Mesenchymal stem cell (in vitro differentiated cells and primary cell): Measurements from ENCODE around the gene RAET1E.

Experiments used
- DNase-seq: peaks from one replicate; pipeline ENCODE4 v3.0.0-alpha.2; 2013
- H2AFZ ChIP-seq: one replicate; pipeline ENCODE4 v1.6.1; 2013; ENCODE audit warnings: low read depth, mild to moderate bottlenecking, control low read depth, inconsistent platforms, low read length, moderate library complexity
- H2AK5ac ChIP-seq: 2 replicates; pipeline ENCODE4 v1.6.1; 2013; ENCODE audit warnings: low read length, moderate library complexity, mild to moderate bottlenecking, inconsistent platforms; ENCODE audit not compliant: severe bottlenecking
- H2BK120ac ChIP-seq: one replicate; pipeline ENCODE4 v1.6.1; 2013; ENCODE audit warnings: low read depth, mild to moderate bottlenecking, inconsistent platforms, low read length, moderate library complexity
- H2BK12ac ChIP-seq, 2 experiments: one replicate each; pipeline ENCODE4 v1.6.1; 2013; ENCODE audit warnings: inconsistent platforms in 2 of 2, low read length in 2 of 2, mild to moderate bottlenecking in 2 of 2, moderate library complexity in 2 of 2, control low read depth in 1 of 2
- H2BK15ac ChIP-seq: one replicate; pipeline ENCODE4 v1.6.1; 2013; ENCODE audit warnings: mild to moderate bottlenecking, low read depth, inconsistent platforms; ENCODE audit not compliant: poor library complexity, severe bottlenecking
- H2BK5ac ChIP-seq: 2 replicates; pipeline ENCODE4 v1.6.1; 2013; ENCODE audit warnings: low read depth, mild to moderate bottlenecking, low read length, control low read depth, inconsistent platforms; ENCODE audit not compliant: poor library complexity, severe bottlenecking
- H3K14ac ChIP-seq, 2 experiments: one replicate each; pipeline ENCODE4 v1.6.1; 2013; ENCODE audit warnings: inconsistent platforms in 2 of 2, low read length in 2 of 2, control low read depth in 1 of 2, mild to moderate bottlenecking in 1 of 2, moderate library complexity in 1 of 2
- H3K18ac ChIP-seq, 2 experiments: one replicate each; pipeline ENCODE4 v1.6.1; 2013; ENCODE audit warnings: inconsistent platforms in 2 of 2, low read length in 2 of 2, control low read depth in 1 of 2, low read depth in 1 of 2, mild to moderate bottlenecking in 1 of 2
- H3K23ac ChIP-seq, 2 experiments: one replicate each; pipeline ENCODE4 v1.6.1; 2013; ENCODE audit warnings: inconsistent platforms in 2 of 2, low read length in 2 of 2, mild to moderate bottlenecking in 2 of 2, moderate library complexity in 2 of 2, control low read depth in 1 of 2
- H3K27ac ChIP-seq: 2 replicates; pipeline ENCODE4 v1.5.1; 2013; ENCODE audit warnings: mild to moderate bottlenecking, moderate library complexity, low read length, control low read depth, inconsistent platforms; ENCODE audit not compliant: poor library complexity, severe bottlenecking
- H3K27me3 ChIP-seq, 2 experiments: 2 replicates each; pipeline versions ENCODE4 v1.6.1 to v1.7.0; 2013; ENCODE audit warnings: low read length in 2 of 2, mild to moderate bottlenecking in 2 of 2, moderate library complexity in 2 of 2, control low read depth in 1 of 2, inconsistent platforms in 1 of 2; ENCODE audit not compliant: control insufficient read depth in 1 of 2, insufficient read depth in 1 of 2
- H3K36me3 ChIP-seq, 2 experiments: 2 replicates each; pipeline versions ENCODE4 v1.6.1 to v1.7.0; 2013; ENCODE audit warnings: low read length in 2 of 2, control low read depth in 1 of 2, inconsistent platforms in 1 of 2, low read depth in 1 of 2, mild to moderate bottlenecking in 1 of 2; ENCODE audit not compliant: insufficient read depth in 2 of 2, control insufficient read depth in 1 of 2
- H3K4ac ChIP-seq, 2 experiments: one replicate each; pipeline ENCODE4 v1.6.1; 2013; ENCODE audit warnings: inconsistent platforms in 2 of 2, low read length in 2 of 2, mild to moderate bottlenecking in 2 of 2, moderate library complexity in 2 of 2, control low read depth in 1 of 2, low read depth in 1 of 2
- H3K4me1 ChIP-seq: 2 replicates; pipeline ENCODE4 v1.6.1; 2013; ENCODE audit warnings: low read depth, low read length, control low read depth; ENCODE audit not compliant: control insufficient read depth, insufficient read depth
- H3K4me2 ChIP-seq: 2 replicates; pipeline ENCODE4 v1.6.1; 2013; ENCODE audit warnings: low read length, mild to moderate bottlenecking, inconsistent platforms; ENCODE audit not compliant: poor library complexity, severe bottlenecking
- H3K4me3 ChIP-seq, 2 experiments: 2 replicates each; pipeline versions ENCODE4 v1.5.1 to v1.7.0; 2013; ENCODE audit warnings: low read length in 2 of 2, mild to moderate bottlenecking in 2 of 2, control low read depth in 1 of 2, low read depth in 1 of 2; ENCODE audit not compliant: insufficient read depth in 1 of 2
- H3K79me1 ChIP-seq: replicated peaks from 2 replicates; pipeline ENCODE4 v1.6.1; 2013; ENCODE audit warnings: mild to moderate bottlenecking, control low read depth, low read length, inconsistent platforms; ENCODE audit not compliant: poor library complexity, severe bottlenecking
- H3K9ac ChIP-seq: 2 replicates; pipeline ENCODE4 v1.7.0; 2013; ENCODE audit warnings: mild to moderate bottlenecking, low read length, moderate library complexity
- H3K9me3 ChIP-seq: 2 replicates; pipeline ENCODE4 v1.7.0; 2013; ENCODE audit warnings: mild to moderate bottlenecking, low read length; ENCODE audit not compliant: control insufficient read depth
- H4K8ac ChIP-seq: one replicate; pipeline ENCODE4 v1.6.1; 2013; ENCODE audit warnings: inconsistent platforms, mild to moderate bottlenecking, low read length, moderate library complexity
- H4K91ac ChIP-seq: one replicate; pipeline ENCODE4 v1.6.1; 2013; ENCODE audit warnings: mild to moderate bottlenecking, low read length, inconsistent platforms
- WGBS: methylation state at CpG from one replicate; pipeline ENCODE4 v1.1.7; 2013; ENCODE audit warnings: mixed read lengths; 5-methylcytosine and 5-hydroxymethylcytosine counted together

The RAET1E gene

DNA sequence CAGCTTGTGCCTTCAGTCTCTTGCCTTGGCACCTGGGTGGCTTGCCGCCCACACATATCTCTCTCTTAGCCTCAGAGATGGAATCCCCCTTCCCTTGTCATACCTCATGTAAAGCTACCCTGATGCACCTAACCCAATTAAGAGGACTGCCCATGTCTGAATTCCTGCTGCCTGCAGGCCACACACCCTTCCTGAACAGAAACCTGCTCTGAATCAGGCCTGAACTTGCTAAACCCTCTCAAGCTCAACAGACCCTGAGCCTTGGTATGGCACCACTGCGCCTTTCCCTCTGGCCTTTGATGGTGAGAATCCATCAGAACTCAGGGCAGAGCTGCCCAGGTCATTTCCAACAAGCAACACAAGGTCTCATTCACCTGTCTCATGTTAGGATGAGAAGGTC is 19.8 kb upstream of the RAET1E start:
- H4K8ac ChIP-seq: no peak overlapping the region
- H3K18ac ChIP-seq: no peak overlapping the region
- no peak overlapping the region for H2BK120ac ChIP-seq
- H3K79me1 ChIP-seq: no peaks in the 10 kb centered on the region
- no peak overlapping the region for H2BK15ac ChIP-seq
- H3K27ac ChIP-seq: no peak overlapping the region
- H2BK5ac ChIP-seq: no peak overlapping the region
- peak overlapping the region in 1 of 2 experiments; percentile 35 for H2BK12ac ChIP-seq
- no peak for DNase-seq
- peaks cover 0 to 59% of the 10 kb centered on the region in 2 experiments for H3K27me3 ChIP-seq
- WGBS: 69% methylated on average over 2 of the region's 2 CpGs
- H3K36me3 ChIP-seq: peaks cover 0 to 4% of the 10 kb centered on the region in 2 experiments
- no peak overlapping the region for H3K4me2 ChIP-seq
- H3K4me3 ChIP-seq: no peak overlapping the region
- peaks cover 5% of the 10 kb centered on the region for H3K4me1 ChIP-seq
- H3K4ac ChIP-seq: no peak overlapping the region
- no peak overlapping the region for H4K91ac ChIP-seq
- no peak overlapping the region for H3K14ac ChIP-seq
- no peak overlapping the region for H3K9ac ChIP-seq
- H3K9me3 ChIP-seq: no peaks in the 10 kb centered on the region
- no peak overlapping the region for H2AK5ac ChIP-seq
- no peak overlapping the region for H2AFZ ChIP-seq
- H3K23ac ChIP-seq: no peak overlapping the region

GRCh38 chr6:149915970-149916865 is 18.3 kb upstream of the RAET1E start:
- 77% methylated on average over 10 of the region's 10 CpGs for WGBS

DNA sequence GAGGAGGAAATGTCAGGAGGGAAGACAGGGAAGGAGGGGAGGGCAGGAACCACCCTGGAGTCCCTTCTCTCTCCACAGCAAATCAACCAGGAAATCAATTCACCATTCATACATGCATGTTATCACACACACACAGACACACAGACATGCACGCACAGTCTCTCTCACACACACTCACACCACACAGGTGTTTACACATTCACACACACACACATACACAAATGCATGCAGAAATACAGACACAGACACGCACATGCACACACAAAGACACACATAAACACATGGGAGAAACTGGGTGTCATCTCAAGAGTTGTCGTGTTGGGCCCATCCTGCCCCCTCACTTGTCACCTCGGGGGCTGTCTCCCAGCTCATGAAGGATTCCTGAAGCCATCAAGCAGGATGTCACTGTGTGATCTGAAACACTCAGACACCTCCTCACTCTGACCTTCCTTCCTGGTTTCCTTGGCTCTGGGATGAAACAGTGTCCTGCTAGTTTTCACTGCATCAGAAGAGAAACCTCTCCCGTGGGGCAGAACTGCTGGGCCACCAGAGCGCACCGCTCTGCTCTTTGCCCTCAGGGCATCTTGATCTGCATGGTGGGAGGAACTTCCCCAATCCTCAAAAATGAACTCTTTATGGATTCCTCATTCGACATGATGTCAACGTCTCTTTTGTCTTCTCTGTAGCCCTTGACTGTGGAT is 15.8 kb upstream of the RAET1E start:
- H3K4me1 ChIP-seq: no peaks in the 10 kb centered on the region
- H2BK15ac ChIP-seq: no peak overlapping the region
- H3K4ac ChIP-seq: no peak overlapping the region
- H2BK5ac ChIP-seq: no peak overlapping the region
- H4K91ac ChIP-seq: no peak overlapping the region
- H3K79me1 ChIP-seq: no peaks in the 10 kb centered on the region
- no peak overlapping the region for H2BK120ac ChIP-seq
- WGBS: 66% methylated on average over 9 of the region's 9 CpGs
- no peak for DNase-seq
- H3K27ac ChIP-seq: no peak overlapping the region
- no peaks in the 10 kb centered on the region for H3K9me3 ChIP-seq
- no peak overlapping the region for H2AFZ ChIP-seq
- H4K8ac ChIP-seq: no peak overlapping the region
- no peak overlapping the region for H3K23ac ChIP-seq
- no peak overlapping the region for H3K4me2 ChIP-seq
- H3K27me3 ChIP-seq: peaks cover 0 to 33% of the 10 kb centered on the region in 2 experiments
- no peak overlapping the region for H3K4me3 ChIP-seq
- peak overlapping the region in 1 of 2 experiments; percentile 53 for H3K14ac ChIP-seq
- H2AK5ac ChIP-seq: no peak overlapping the region
- no peak overlapping the region for H3K9ac ChIP-seq
- H3K36me3 ChIP-seq: no peaks in the 10 kb centered on the region
- H3K18ac ChIP-seq: no peak overlapping the region
- H2BK12ac ChIP-seq: no peak overlapping the region

More at GRCh38 chr6:149915970-149916865, 18.3 kb upstream of the RAET1E start:
- Histone ChIP-seq H3K23ac (no peak overlapping the region), H2BK120ac (no peak overlapping the region), H2BK12ac (no peak overlapping the region), H3K9ac (no peak overlapping the region), H3K4ac (no peak overlapping the region), H3K79me1 (no peaks in the 10 kb centered on the region), H4K91ac (no peak overlapping the region), H2AFZ (no peak overlapping the region), H3K14ac (no peak overlapping the region), H2AK5ac (no peak overlapping the region), H3K27me3 (peaks cover 0 to 52% of the 10 kb centered on the region in 2 experiments), H3K18ac (no peak overlapping the region), H2BK5ac (no peak overlapping the region), H3K9me3 (no peaks in the 10 kb centered on the region), H2BK15ac (no peak overlapping the region), H3K27ac (no peak overlapping the region), H4K8ac (no peak overlapping the region), H3K4me1 (no peaks in the 10 kb centered on the region), H3K36me3 (peaks cover 0 to 4% of the 10 kb centered on the region in 2 experiments), H3K4me3 (no peak overlapping the region), H3K4me2 (no peak overlapping the region)
- no peak for DNase-seq

- WGBS: 82% methylated on average over 2 of the region's 2 CpGs
- H3K4me3 ChIP-seq: no peak overlapping the region
These were observed 15.2 kb upstream of the RAET1E start for GRCh38 chr6:149913085-149913484.

More at GRCh38 chr6:149913085-149913484, 15.2 kb upstream of the RAET1E start:
- H3K4me1 ChIP-seq: no peaks in the 10 kb centered on the region
- H2BK12ac ChIP-seq: no peak overlapping the region
- no peak overlapping the region for H3K23ac ChIP-seq
- no peak overlapping the region for H2AFZ ChIP-seq
- H3K27me3 ChIP-seq: peaks cover 0 to 26% of the 10 kb centered on the region in 2 experiments
- no peak overlapping the region for H2BK5ac ChIP-seq
- no peak overlapping the region for H3K27ac ChIP-seq
- no peaks in the 10 kb centered on the region for H3K36me3 ChIP-seq
- H4K8ac ChIP-seq: no peak overlapping the region
- no peak overlapping the region for H4K91ac ChIP-seq
- no peak overlapping the region for H3K18ac ChIP-seq
- H3K79me1 ChIP-seq: no peaks in the 10 kb centered on the region
- H2BK120ac ChIP-seq: no peak overlapping the region
- H3K4me2 ChIP-seq: no peak overlapping the region
- H3K9me3 ChIP-seq: no peaks in the 10 kb centered on the region
- DNase-seq: no peak
- no peak overlapping the region for H3K14ac ChIP-seq
- no peak overlapping the region for H2AK5ac ChIP-seq
- no peak overlapping the region for H3K4ac ChIP-seq
- no peak overlapping the region for H2BK15ac ChIP-seq
- no peak overlapping the region for H3K9ac ChIP-seq
